ENCODE measurements around the gene ELK3.

The ELK3 gene

DNA sequence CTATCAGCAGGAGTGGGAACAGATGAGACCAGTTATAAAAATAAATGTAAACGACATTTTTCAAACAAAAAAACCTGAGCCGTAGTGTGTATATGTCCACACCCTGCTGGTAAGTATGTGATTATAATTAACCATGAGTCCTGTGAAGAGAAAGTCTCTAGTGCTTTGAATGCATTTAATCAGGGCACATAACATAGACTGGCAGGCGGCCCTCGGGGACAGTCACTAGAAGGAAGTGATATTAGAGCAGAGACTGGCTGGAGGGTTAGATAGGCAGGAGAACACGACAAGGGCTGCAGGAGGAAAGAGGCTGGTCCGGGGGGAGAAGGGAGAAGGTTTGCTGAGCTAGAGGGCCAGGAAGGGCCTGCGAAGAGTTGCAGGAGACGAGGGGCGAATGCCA, 23.8 kb upstream of the ELK3 start:
- TF ChIP-seq TOX (CRISPR knock-in tag; IDR thresholded peaks at IDR 0.05; ENCODE audit: borderline replicate concordance): no peak
- ATAC-seq: no peak

DNA sequence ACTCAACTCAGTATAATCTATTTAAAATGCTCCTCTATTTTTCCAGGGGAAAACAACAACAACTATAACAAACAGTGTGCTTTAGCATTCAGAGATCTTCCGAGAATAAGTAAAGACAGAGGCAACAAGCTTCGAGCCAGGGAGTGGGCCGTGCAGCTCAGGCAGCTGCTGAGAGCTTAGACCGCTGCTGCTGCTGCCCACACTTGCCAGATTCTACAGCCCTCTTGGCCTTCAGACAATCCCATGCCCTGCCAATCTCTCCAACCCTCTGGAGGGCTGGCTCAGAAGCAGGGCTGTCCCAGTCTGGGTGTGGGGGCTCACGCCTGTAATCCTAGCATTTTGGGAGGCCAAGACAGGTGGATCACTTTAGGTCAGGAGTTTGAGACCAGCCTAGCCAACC, 23.4 kb upstream of the ELK3 start:
- ATAC-seq: no peak
- TF ChIP-seq ISL1 (CRISPR knock-in tag; IDR thresholded peaks at IDR 0.05): no peak
- TF ChIP-seq ESRRG (CRISPR knock-in tag; IDR thresholded peaks at IDR 0.05): no peak
- TF ChIP-seq ZFP3 (CRISPR knock-in tag; IDR thresholded peaks at IDR 0.05): no peak
- no peak for TF ChIP-seq RARB (CRISPR knock-in tag; IDR thresholded peaks at IDR 0.05)
- TF ChIP-seq BACH2 (CRISPR knock-in tag; IDR thresholded peaks at IDR 0.05; ENCODE audit: borderline replicate concordance): no peak
- TF ChIP-seq ZFP30 (CRISPR knock-in tag; IDR thresholded peaks at IDR 0.05): no peak
- no peak for TF ChIP-seq SNAI2 (CRISPR knock-in tag; IDR thresholded peaks at IDR 0.05)
- TF ChIP-seq, protein P1, sequence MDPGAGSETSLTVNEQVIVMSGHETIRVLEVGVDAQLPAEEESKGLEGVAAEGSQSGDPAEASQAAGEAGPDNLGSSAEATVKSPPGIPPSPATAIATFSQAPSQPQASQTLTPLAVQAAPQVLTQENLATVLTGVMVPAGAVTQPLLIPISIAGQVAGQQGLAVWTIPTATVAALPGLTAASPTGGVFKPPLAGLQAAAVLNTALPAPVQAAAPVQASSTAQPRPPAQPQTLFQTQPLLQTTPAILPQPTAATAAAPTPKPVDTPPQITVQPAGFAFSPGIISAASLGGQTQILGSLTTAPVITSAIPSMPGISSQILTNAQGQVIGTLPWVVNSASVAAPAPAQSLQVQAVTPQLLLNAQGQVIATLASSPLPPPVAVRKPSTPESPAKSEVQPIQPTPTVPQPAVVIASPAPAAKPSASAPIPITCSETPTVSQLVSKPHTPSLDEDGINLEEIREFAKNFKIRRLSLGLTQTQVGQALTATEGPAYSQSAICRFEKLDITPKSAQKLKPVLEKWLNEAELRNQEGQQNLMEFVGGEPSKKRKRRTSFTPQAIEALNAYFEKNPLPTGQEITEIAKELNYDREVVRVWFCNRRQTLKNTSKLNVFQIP (CRISPR knock-in tag; IDR thresholded peaks at IDR 0.05; ENCODE audit: borderline replicate concordance, low read depth): no peak
- TF ChIP-seq, protein P2, sequence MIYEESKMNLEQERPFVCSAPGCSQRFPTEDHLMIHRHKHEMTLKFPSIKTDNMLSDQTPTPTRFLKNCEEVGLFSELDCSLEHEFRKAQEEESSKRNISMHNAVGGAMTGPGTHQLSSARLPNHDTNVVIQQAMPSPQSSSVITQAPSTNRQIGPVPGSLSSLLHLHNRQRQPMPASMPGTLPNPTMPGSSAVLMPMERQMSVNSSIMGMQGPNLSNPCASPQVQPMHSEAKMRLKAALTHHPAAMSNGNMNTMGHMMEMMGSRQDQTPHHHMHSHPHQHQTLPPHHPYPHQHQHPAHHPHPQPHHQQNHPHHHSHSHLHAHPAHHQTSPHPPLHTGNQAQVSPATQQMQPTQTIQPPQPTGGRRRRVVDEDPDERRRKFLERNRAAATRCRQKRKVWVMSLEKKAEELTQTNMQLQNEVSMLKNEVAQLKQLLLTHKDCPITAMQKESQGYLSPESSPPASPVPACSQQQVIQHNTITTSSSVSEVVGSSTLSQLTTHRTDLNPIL (CRISPR knock-in tag; IDR thresholded peaks at IDR 0.05; ENCODE audit: low read depth): no peak
- TF ChIP-seq, protein P3, sequence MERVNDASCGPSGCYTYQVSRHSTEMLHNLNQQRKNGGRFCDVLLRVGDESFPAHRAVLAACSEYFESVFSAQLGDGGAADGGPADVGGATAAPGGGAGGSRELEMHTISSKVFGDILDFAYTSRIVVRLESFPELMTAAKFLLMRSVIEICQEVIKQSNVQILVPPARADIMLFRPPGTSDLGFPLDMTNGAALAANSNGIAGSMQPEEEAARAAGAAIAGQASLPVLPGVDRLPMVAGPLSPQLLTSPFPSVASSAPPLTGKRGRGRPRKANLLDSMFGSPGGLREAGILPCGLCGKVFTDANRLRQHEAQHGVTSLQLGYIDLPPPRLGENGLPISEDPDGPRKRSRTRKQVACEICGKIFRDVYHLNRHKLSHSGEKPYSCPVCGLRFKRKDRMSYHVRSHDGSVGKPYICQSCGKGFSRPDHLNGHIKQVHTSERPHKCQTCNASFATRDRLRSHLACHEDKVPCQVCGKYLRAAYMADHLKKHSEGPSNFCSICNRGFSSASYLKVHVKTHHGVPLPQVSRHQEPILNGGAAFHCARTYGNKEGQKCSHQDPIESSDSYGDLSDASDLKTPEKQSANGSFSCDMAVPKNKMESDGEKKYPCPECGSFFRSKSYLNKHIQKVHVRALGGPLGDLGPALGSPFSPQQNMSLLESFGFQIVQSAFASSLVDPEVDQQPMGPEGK (CRISPR knock-in tag; IDR thresholded peaks at IDR 0.05; ENCODE audit: borderline replicate concordance): no peak
- no peak for TF ChIP-seq ZNF8 (CRISPR knock-in tag; IDR thresholded peaks at IDR 0.05)
- TF ChIP-seq TCF4 (CRISPR knock-in tag; IDR thresholded peaks at IDR 0.05; ENCODE audit: borderline replicate concordance): no peak
- TF ChIP-seq ZNF565 (CRISPR knock-in tag; conservative IDR thresholded peaks at IDR 0.05; ENCODE audit: low read depth): no peak
- TF ChIP-seq PPARA (CRISPR knock-in tag; IDR thresholded peaks at IDR 0.05; ENCODE audit: borderline replicate concordance): no peak
- no peak for TF ChIP-seq CSDC2 (CRISPR knock-in tag; IDR thresholded peaks at IDR 0.05)

DNA sequence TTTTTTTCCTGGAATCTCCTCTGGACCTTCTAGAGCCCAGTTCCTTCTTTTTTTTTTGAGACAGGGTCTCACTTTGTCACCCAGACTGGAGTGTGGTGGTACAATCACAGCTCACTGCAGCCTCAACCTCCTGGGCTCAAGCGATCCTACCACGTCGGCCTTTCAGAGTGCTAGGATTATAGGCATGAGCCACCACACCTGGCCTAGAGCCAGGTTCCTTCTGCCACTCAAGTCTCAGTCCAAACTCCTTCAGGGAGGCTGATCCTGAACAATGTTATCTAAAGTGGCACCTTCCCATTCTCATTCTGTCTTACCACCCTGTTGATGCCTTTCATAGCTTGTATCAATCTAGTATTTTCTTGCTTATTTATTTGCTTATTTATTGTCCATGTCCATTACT, 22.3 kb upstream of the ELK3 start:
- no peak for TF ChIP-seq ZFP3 (CRISPR knock-in tag; IDR thresholded peaks at IDR 0.05)
- TF ChIP-seq ZFP30 (CRISPR knock-in tag; IDR thresholded peaks at IDR 0.05): no peak
- no peak for TF ChIP-seq ESRRG (CRISPR knock-in tag; IDR thresholded peaks at IDR 0.05)
- TF ChIP-seq TCF4 (CRISPR knock-in tag; IDR thresholded peaks at IDR 0.05; ENCODE audit: borderline replicate concordance): no peak
- TF ChIP-seq, protein P1 (CRISPR knock-in tag; IDR thresholded peaks at IDR 0.05; ENCODE audit: borderline replicate concordance, low read depth): no peak
- TF ChIP-seq PPARA (CRISPR knock-in tag; IDR thresholded peaks at IDR 0.05; ENCODE audit: borderline replicate concordance): no peak
- TF ChIP-seq GLIS3 (CRISPR knock-in tag; IDR thresholded peaks at IDR 0.05): no peak
- TF ChIP-seq, protein P4, sequence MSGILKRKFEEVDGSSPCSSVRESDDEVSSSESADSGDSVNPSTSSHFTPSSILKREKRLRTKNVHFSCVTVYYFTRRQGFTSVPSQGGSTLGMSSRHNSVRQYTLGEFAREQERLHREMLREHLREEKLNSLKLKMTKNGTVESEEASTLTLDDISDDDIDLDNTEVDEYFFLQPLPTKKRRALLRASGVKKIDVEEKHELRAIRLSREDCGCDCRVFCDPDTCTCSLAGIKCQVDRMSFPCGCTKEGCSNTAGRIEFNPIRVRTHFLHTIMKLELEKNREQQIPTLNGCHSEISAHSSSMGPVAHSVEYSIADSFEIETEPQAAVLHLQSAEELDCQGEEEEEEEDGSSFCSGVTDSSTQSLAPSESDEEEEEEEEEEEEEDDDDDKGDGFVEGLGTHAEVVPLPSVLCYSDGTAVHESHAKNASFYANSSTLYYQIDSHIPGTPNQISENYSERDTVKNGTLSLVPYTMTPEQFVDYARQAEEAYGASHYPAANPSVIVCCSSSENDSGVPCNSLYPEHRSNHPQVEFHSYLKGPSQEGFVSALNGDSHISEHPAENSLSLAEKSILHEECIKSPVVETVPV (CRISPR knock-in tag; IDR thresholded peaks at IDR 0.05): no peak
- no peak for TF ChIP-seq RARB (CRISPR knock-in tag; IDR thresholded peaks at IDR 0.05)
- TF ChIP-seq ZNF565 (CRISPR knock-in tag; conservative IDR thresholded peaks at IDR 0.05; ENCODE audit: low read depth): no peak
- no peak for TF ChIP-seq ISL1 (CRISPR knock-in tag; IDR thresholded peaks at IDR 0.05)
- TF ChIP-seq ZNF8 (CRISPR knock-in tag; IDR thresholded peaks at IDR 0.05): no peak
- TF ChIP-seq BACH2 (CRISPR knock-in tag; IDR thresholded peaks at IDR 0.05; ENCODE audit: borderline replicate concordance): no peak
- TF ChIP-seq OSR1 (CRISPR knock-in tag; IDR thresholded peaks at IDR 0.05): no peak
- TF ChIP-seq, protein P5, sequence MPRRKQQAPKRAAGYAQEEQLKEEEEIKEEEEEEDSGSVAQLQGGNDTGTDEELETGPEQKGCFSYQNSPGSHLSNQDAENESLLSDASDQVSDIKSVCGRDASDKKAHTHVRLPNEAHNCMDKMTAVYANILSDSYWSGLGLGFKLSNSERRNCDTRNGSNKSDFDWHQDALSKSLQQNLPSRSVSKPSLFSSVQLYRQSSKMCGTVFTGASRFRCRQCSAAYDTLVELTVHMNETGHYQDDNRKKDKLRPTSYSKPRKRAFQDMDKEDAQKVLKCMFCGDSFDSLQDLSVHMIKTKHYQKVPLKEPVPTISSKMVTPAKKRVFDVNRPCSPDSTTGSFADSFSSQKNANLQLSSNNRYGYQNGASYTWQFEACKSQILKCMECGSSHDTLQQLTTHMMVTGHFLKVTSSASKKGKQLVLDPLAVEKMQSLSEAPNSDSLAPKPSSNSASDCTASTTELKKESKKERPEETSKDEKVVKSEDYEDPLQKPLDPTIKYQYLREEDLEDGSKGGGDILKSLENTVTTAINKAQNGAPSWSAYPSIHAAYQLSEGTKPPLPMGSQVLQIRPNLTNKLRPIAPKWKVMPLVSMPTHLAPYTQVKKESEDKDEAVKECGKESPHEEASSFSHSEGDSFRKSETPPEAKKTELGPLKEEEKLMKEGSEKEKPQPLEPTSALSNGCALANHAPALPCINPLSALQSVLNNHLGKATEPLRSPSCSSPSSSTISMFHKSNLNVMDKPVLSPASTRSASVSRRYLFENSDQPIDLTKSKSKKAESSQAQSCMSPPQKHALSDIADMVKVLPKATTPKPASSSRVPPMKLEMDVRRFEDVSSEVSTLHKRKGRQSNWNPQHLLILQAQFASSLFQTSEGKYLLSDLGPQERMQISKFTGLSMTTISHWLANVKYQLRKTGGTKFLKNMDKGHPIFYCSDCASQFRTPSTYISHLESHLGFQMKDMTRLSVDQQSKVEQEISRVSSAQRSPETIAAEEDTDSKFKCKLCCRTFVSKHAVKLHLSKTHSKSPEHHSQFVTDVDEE (CRISPR knock-in tag; IDR thresholded peaks at IDR 0.05): no peak
- TF ChIP-seq CSDC2 (CRISPR knock-in tag; IDR thresholded peaks at IDR 0.05): no peak
- TF ChIP-seq, protein P2 (CRISPR knock-in tag; IDR thresholded peaks at IDR 0.05; ENCODE audit: low read depth): no peak
- no peak for TF ChIP-seq ZNF70 (CRISPR knock-in tag; IDR thresholded peaks at IDR 0.05)
- TF ChIP-seq TOX (CRISPR knock-in tag; IDR thresholded peaks at IDR 0.05; ENCODE audit: borderline replicate concordance): no peak
- no peak for TF ChIP-seq SNAI2 (CRISPR knock-in tag; IDR thresholded peaks at IDR 0.05)
- no peak for ATAC-seq
